K562 (cell line): ENCODE data around the gene MTG1. TPM values are rescaled to one million over a fixed set of nuclear protein-coding genes. Genes with fewer than 3 reads are reported as not detected.

Source experiments
- EGR1 ChIP-seq: fragments of 450-650 bp; conservative IDR thresholded peaks from 2 replicates; pipeline ENCODE4 v1.6.1; 2017; ENCODE audit warnings: mild to moderate bottlenecking
- GATA2 ChIP-seq: sonication (generic); formaldehyde crosslinking; IDR thresholded peaks from 2 replicates; pipeline ENCODE4 v1.4.0; 2020; ENCODE audit warnings: mild to moderate bottlenecking, missing genetic modification reagents
- NELFE ChIP-seq: IDR thresholded peaks from 2 replicates; pipeline ENCODE4 v1.6.1; 2011; ENCODE audit warnings: mild to moderate bottlenecking; ENCODE audit not compliant: insufficient read depth, insufficient read length
- PTBP1 ChIP-seq: fragments of 200-400 bp; formaldehyde crosslinking; IDR thresholded peaks from 2 replicates; pipeline ENCODE4 v1.6.1; 2017; ENCODE audit warnings: low read depth, low read length
- TOE1 ChIP-seq, 2 experiments: fragments of 450-650 bp in 1 of 2; sonication (generic) in 1 of 2; formaldehyde crosslinking in 1 of 2; IDR thresholded peaks; 2 replicates each; pipeline versions ENCODE4 v1.7.1 to v1.8.0; 2016 to 2022; ENCODE audit warnings: borderline replicate concordance in 2 of 2, mild to moderate bottlenecking in 2 of 2, antibody characterized with exemption in 1 of 2, inconsistent platforms in 1 of 2, low read depth in 1 of 2, missing genetic modification reagents in 1 of 2, moderate library complexity in 1 of 2
- ZFP91 ChIP-seq: sonication (generic); formaldehyde crosslinking; IDR thresholded peaks from 2 replicates; pipeline ENCODE4 v1.8.0; 2022; ENCODE audit warnings: mild to moderate bottlenecking, missing genetic modification reagents
- ZNF124 ChIP-seq: sonication (generic); formaldehyde crosslinking; IDR thresholded peaks from 2 replicates; pipeline ENCODE4 v1.8.1; 2022; ENCODE audit warnings: missing genetic modification reagents
- ZNF592 ChIP-seq: fragments of 450-650 bp; IDR thresholded peaks from 2 replicates; pipeline ENCODE4 v1.6.1; 2017; ENCODE audit warnings: antibody characterized with exemption, mild to moderate bottlenecking
- ZNF696 ChIP-seq: fragments of 250-450 bp; sonication (Bioruptor Pico); conservative IDR thresholded peaks from 2 replicates; pipeline ENCODE4 v1.4.0; 2020; ENCODE audit warnings: mild to moderate bottlenecking, moderate library complexity
- ZSCAN32 ChIP-seq: fragments of 450-650 bp; formaldehyde crosslinking; IDR thresholded peaks from 2 replicates; pipeline ENCODE4 v1.4.0; 2020; ENCODE audit warnings: mild to moderate bottlenecking, moderate library complexity
- polyA plus RNA-seq, 8 experiments: library from polyadenylated mRNA; depleted of rRNA in 4 of 8; stranded (reverse) in 5 of 8; unstranded in 3 of 8; fragments of >200 nt; fragmentation: Nextera tagmentation in 2 of 8; fragmentation: Illumina TruSeq in 1 of 8; extraction: Ambion mirVana in 2 of 8; extraction: Trizol in 1 of 8; gene quantifications; 2 replicates each; pipeline versions ENCODE4 v1.2.1 to v1.2.3, GENCODE V29; 2011 to 2014; ENCODE audit warnings: inconsistent platforms in 1 of 8, missing spikeins in 1 of 8
- total RNA-seq, 7 experiments: library from RNA; depleted of rRNA in 6 of 7; stranded (reverse); fragments of >200 nt in 6 of 7; fragmentation: Illumina TruSeq in 2 of 7; extraction: Trizol in 2 of 7; gene quantifications; 2 replicates each; pipeline versions ENCODE4 v1.2.1 to v1.2.3, GENCODE V29; 2011 to 2021; ENCODE audit warnings: low replicate concordance in 1 of 7

Gene MTG1
- total and polyA plus RNA-seq, 9 of the 15 experiments (the other 6 are each of a cell fraction or from before 2014, with no cell fraction given) = 2.8 to 28.2 (median 15.4) TPM

- TF ChIP-seq ZNF592 (0 out of 2 replicates have a peak, but pooled peaks have one; percentile 44), ZSCAN32 (CRISPR knock-in tag) (no peak), EGR1 (peak; percentile 90), ZNF124 (no peak), NELFE (no peak), GATA2 (CRISPR knock-in tag) (no peak), ZFP91 (CRISPR knock-in tag) (no peak), TOE1 (IDR thresholded peaks at IDR 0.05; ENCODE audit: borderline replicate concordance) (no peak), TOE1 (CRISPR knock-in tag; IDR thresholded peaks at IDR 0.05; ENCODE audit: borderline replicate concordance, low read depth) (no peak), PTBP1 (no peak), ZNF696 (CRISPR knock-in tag) (no peak)
Measured at GRCh38 chr10:133357285-133358161, 36.4 kb upstream of the MTG1 start, which contains the start of gene FUOM (continued).
